SU-DHL-6 (cell line): ENCODE data around the gene FAM162A.

Source experiments
- EZH2phosphoT487 ChIP-seq: fragments of 200-600 bp; sonication (generic), shearing (Covaris generic); conservative IDR thresholded peaks from 2 replicates; pipeline ENCODE4 v1.6.1; 2018; ENCODE audit warnings: mild to moderate bottlenecking, antibody characterized with exemption, low read length, moderate library complexity, mixed read lengths
- TF ChIP-seq, protein P1 (sequence below): fragments of 200-600 bp; sonication (generic); IDR thresholded peaks from one replicate; pipeline ENCODE4 v1.5.1; 2017; ENCODE audit warnings: antibody characterized with exemption, mild to moderate bottlenecking, low read length, moderate library complexity; ENCODE audit not compliant: insufficient read depth, poor library complexity, severe bottlenecking

DNA sequence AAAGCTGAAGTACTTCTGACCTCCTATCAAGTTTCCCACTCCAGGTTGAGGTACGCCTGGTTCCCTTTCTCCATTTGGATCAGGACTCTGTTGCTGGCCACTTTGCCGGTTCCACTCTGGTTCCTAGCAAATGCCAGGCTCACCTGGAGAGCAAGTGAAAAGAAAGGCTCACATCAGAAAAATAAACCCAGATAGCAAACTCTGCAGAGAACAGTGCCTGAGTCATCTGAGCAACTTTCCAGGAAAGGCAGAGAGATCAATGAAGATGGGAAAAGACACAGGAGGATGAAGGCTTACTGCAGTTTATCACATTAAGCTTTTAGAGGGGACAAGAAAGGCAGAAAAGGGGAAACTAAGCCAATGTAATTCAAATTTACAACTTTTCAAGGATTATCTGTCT, 73.7 kb downstream of the FAM162A start:
- TF ChIP-seq, protein P1, sequence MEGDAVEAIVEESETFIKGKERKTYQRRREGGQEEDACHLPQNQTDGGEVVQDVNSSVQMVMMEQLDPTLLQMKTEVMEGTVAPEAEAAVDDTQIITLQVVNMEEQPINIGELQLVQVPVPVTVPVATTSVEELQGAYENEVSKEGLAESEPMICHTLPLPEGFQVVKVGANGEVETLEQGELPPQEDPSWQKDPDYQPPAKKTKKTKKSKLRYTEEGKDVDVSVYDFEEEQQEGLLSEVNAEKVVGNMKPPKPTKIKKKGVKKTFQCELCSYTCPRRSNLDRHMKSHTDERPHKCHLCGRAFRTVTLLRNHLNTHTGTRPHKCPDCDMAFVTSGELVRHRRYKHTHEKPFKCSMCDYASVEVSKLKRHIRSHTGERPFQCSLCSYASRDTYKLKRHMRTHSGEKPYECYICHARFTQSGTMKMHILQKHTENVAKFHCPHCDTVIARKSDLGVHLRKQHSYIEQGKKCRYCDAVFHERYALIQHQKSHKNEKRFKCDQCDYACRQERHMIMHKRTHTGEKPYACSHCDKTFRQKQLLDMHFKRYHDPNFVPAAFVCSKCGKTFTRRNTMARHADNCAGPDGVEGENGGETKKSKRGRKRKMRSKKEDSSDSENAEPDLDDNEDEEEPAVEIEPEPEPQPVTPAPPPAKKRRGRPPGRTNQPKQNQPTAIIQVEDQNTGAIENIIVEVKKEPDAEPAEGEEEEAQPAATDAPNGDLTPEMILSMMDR: no peak
- TF ChIP-seq EZH2phosphoT487: no peak
